SK-N-SH (cell line): Measurements from ENCODE around the gene PCCB.

ENCODE experiments used
- EP300 ChIP-seq, 2 experiments: IDR thresholded peaks; 2 replicates each; pipeline versions ENCODE4 v1.4.0 to v1.6.1; 2012; ENCODE audit warnings: borderline replicate concordance in 1 of 2, low read depth in 1 of 2, low read length in 1 of 2
- EZH2phosphoT487 ChIP-seq: fragments of 200-600 bp; sonication (generic); IDR thresholded peaks from 2 replicates; pipeline ENCODE4 v1.6.1; 2017; ENCODE audit warnings: low read depth, mixed run types, mild to moderate bottlenecking, antibody characterized with exemption, moderate library complexity, borderline replicate concordance
- GABPA ChIP-seq: IDR thresholded peaks from 2 replicates; pipeline ENCODE4 v1.4.0; 2012; ENCODE audit warnings: low read depth, mild to moderate bottlenecking
- JUND ChIP-seq: IDR thresholded peaks from 2 replicates; pipeline ENCODE4 v1.4.0; 2012
- POLR2AphosphoS5 ChIP-seq: IDR thresholded peaks from 2 replicates; pipeline ENCODE4 v1.6.1; 2012; ENCODE audit warnings: low read depth, low read length
- YY1 ChIP-seq: IDR thresholded peaks from 2 replicates; pipeline ENCODE4 v1.4.0; 2012; ENCODE audit warnings: low read depth, mild to moderate bottlenecking
- TF ChIP-seq, protein P1 (sequence below): fragments of 200-600 bp; sonication (generic); IDR thresholded peaks from 2 replicates; pipeline ENCODE4 v1.6.1; 2017; ENCODE audit warnings: antibody characterized with exemption, mild to moderate bottlenecking, moderate library complexity
- TF ChIP-seq, protein P2 (sequence below): IDR thresholded peaks from 2 replicates; pipeline ENCODE4 v1.6.1; 2012; ENCODE audit warnings: mild to moderate bottlenecking, low read depth, low read length, moderate library complexity
- TF ChIP-seq, protein P3 (sequence below): IDR thresholded peaks from 2 replicates; pipeline ENCODE4 v1.4.0; 2012; ENCODE audit warnings: low read depth

DNA sequence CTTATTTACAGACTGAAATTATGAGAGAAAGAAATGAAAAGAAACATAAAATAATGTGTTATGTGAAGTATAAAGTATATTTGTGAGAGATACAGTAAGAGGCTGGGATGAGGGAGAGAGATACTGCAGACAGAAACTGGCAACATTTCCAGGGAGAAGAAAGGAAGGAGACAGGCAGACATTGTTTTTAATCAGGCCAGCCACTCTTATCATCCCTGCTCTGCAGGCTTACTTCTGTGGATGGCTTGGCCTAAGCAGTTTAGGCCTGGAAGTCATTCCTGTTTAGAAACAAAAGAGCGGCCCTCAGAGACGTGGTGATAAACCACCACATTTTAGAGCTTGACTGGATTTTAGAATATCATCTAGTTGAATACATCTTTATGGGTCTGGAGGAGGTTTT is 12.4 kb downstream of the PCCB start:
- TF ChIP-seq, protein P1, sequence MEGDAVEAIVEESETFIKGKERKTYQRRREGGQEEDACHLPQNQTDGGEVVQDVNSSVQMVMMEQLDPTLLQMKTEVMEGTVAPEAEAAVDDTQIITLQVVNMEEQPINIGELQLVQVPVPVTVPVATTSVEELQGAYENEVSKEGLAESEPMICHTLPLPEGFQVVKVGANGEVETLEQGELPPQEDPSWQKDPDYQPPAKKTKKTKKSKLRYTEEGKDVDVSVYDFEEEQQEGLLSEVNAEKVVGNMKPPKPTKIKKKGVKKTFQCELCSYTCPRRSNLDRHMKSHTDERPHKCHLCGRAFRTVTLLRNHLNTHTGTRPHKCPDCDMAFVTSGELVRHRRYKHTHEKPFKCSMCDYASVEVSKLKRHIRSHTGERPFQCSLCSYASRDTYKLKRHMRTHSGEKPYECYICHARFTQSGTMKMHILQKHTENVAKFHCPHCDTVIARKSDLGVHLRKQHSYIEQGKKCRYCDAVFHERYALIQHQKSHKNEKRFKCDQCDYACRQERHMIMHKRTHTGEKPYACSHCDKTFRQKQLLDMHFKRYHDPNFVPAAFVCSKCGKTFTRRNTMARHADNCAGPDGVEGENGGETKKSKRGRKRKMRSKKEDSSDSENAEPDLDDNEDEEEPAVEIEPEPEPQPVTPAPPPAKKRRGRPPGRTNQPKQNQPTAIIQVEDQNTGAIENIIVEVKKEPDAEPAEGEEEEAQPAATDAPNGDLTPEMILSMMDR = no peak
- TF ChIP-seq, protein P2, sequence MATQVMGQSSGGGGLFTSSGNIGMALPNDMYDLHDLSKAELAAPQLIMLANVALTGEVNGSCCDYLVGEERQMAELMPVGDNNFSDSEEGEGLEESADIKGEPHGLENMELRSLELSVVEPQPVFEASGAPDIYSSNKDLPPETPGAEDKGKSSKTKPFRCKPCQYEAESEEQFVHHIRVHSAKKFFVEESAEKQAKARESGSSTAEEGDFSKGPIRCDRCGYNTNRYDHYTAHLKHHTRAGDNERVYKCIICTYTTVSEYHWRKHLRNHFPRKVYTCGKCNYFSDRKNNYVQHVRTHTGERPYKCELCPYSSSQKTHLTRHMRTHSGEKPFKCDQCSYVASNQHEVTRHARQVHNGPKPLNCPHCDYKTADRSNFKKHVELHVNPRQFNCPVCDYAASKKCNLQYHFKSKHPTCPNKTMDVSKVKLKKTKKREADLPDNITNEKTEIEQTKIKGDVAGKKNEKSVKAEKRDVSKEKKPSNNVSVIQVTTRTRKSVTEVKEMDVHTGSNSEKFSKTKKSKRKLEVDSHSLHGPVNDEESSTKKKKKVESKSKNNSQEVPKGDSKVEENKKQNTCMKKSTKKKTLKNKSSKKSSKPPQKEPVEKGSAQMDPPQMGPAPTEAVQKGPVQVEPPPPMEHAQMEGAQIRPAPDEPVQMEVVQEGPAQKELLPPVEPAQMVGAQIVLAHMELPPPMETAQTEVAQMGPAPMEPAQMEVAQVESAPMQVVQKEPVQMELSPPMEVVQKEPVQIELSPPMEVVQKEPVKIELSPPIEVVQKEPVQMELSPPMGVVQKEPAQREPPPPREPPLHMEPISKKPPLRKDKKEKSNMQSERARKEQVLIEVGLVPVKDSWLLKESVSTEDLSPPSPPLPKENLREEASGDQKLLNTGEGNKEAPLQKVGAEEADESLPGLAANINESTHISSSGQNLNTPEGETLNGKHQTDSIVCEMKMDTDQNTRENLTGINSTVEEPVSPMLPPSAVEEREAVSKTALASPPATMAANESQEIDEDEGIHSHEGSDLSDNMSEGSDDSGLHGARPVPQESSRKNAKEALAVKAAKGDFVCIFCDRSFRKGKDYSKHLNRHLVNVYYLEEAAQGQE = no peak
- TF ChIP-seq EP300 (IDR thresholded peaks at IDR 0.05; ENCODE audit: borderline replicate concordance in 1 of 2, low read depth in 1 of 2, low read length in 1 of 2) = no peak
- TF ChIP-seq EZH2phosphoT487 = no peak
- TF ChIP-seq YY1 = no peak
- TF ChIP-seq POLR2AphosphoS5 = no peak
- TF ChIP-seq GABPA = no peak
- no peak for TF ChIP-seq JUND
- TF ChIP-seq, protein P3, sequence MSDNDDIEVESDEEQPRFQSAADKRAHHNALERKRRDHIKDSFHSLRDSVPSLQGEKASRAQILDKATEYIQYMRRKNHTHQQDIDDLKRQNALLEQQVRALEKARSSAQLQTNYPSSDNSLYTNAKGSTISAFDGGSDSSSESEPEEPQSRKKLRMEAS = no peak
